HCT116 (cell line): ENCODE results near the gene SLC24A5. TPM values are rescaled to one million over a fixed set of nuclear protein-coding genes. Genes with fewer than 3 reads are reported as not detected.

ENCODE experiments used
- ATAC-seq: fragments of 200-7000 bp; cut with Tn5 transposase; 2 replicates; pipeline ENCODE4 v1.9.1; 2020; ENCODE audit warnings: mild to moderate bottlenecking, moderate library complexity
- BruUV-seq: library from RNA; stranded (reverse); fragments of 400-500 nt; replicated peaks from 2 replicates; lab custom pipeline; 2021; lab: Mats Ljungman, UMichigan
- CTCF ChIA-PET: fragments of 300-600 bp; sonication (Branson Sonifier 250); formaldehyde crosslinking; loops from one replicate; lab custom pipeline; 2021; ENCODE audit warnings: antibody characterized with exemption; lab: Charles Lee
- POLR2A ChIA-PET: fragments of 300-600, 350-600 bp; sonication (Branson Sonifier 250); formaldehyde crosslinking; loops from one replicate; lab custom pipeline; 2021; ENCODE audit warnings: antibody characterized with exemption; lab: Charles Lee
- RAD21 ChIA-PET, 2 experiments: fragments of 300-600 bp; sonication (Branson Sonifier 250); formaldehyde crosslinking; loops; one replicate each; lab custom pipeline; 2023; ENCODE audit warnings: low total read pairs in 2 of 2; ENCODE audit not compliant: uncharacterized antibody in 2 of 2, unreplicated experiment in 2 of 2, low non-redundant PET in 1 of 2; lab: Charles Lee
- DNase-seq: peaks from one replicate; pipeline ENCODE4 v3.0.0-alpha.2; 2010; ENCODE audit warnings: low read depth, low spot score
- H2AFZ ChIP-seq: fragments of 200-600 bp; shearing (Covaris generic), sonication (generic); 2 replicates; pipeline ENCODE4 v1.6.1; 2017; ENCODE audit warnings: low read depth, mixed run types, mixed read lengths, antibody characterized with exemption, low read length; ENCODE audit not compliant: poor library complexity, severe bottlenecking
- H3K27ac ChIP-seq: 2 replicates; pipeline ENCODE4 v1.5.1; 2012; ENCODE audit warnings: low read depth, low read length
- H3K27me3 ChIP-seq: fragments of 200-600 bp; sonication (generic); 2 replicates; pipeline ENCODE4 v1.6.1; 2016; ENCODE audit warnings: mixed run types, low read length, mixed read lengths; ENCODE audit not compliant: insufficient read depth
- H3K36me3 ChIP-seq, 2 experiments: fragments of 200-500 bp in 1 of 2; fragments of 200-600 bp in 1 of 2; sonication (Bioruptor generic) in 1 of 2; sonication (generic) in 1 of 2; 2 replicates each; pipeline versions ENCODE4 v1.5.1 to v1.6.1; 2014 to 2016; ENCODE audit warnings: low read length in 2 of 2, inconsistent platforms in 1 of 2, mixed read lengths in 1 of 2, mixed run types in 1 of 2; ENCODE audit not compliant: insufficient read depth in 2 of 2, control insufficient read depth in 1 of 2
- H3K4me1 ChIP-seq, 2 experiments: fragments of 200-600 bp in 1 of 2; sonication (generic) in 1 of 2; 2 replicates each; pipeline versions ENCODE4 v1.5.1 to v1.6.1; 2012 to 2017; ENCODE audit warnings: low read length in 2 of 2, inconsistent platforms in 1 of 2, mild to moderate bottlenecking in 1 of 2, mixed read lengths in 1 of 2, mixed run types in 1 of 2, moderate library complexity in 1 of 2; ENCODE audit not compliant: insufficient read depth in 2 of 2, control insufficient read depth in 1 of 2
- H3K4me2 ChIP-seq: fragments of 200-600 bp; sonication (generic); 2 replicates; pipeline ENCODE4 v1.6.1; 2017; ENCODE audit warnings: mixed run types, low read length, mixed read lengths
- H3K4me3 ChIP-seq, 2 experiments: fragments of 200-600 bp in 1 of 2; sonication (generic) in 1 of 2; replicated peaks in 1 of 2; 2 replicates each; pipeline ENCODE4 v1.5.1; 2011 to 2016; ENCODE audit warnings: low read length in 2 of 2, control low read depth in 1 of 2, low read depth in 1 of 2, mild to moderate bottlenecking in 1 of 2, mixed read lengths in 1 of 2, mixed run types in 1 of 2
- H3K79me2 ChIP-seq: fragments of 200-600 bp; sonication (generic); 2 replicates; pipeline ENCODE4 v1.6.1; 2017; ENCODE audit warnings: mild to moderate bottlenecking, mixed run types, low read length, moderate library complexity, mixed read lengths; ENCODE audit not compliant: insufficient read depth
- H3K9ac ChIP-seq: fragments of 200-600 bp; sonication (generic); 2 replicates; pipeline ENCODE4 v1.6.1; 2016; ENCODE audit warnings: low read length, mixed read lengths
- H3K9me2 ChIP-seq: fragments of 200-600 bp; sonication (generic), shearing (Covaris generic); 2 replicates; pipeline ENCODE4 v1.6.1; 2017; ENCODE audit warnings: mixed run types, mild to moderate bottlenecking, moderate library complexity; ENCODE audit not compliant: insufficient read depth
- H3K9me3 ChIP-seq, 2 experiments: fragments of 200-500 bp in 1 of 2; fragments of 200-600 bp in 1 of 2; sonication (Bioruptor generic) in 1 of 2; sonication (generic) in 1 of 2; 2 replicates each; pipeline ENCODE4 v1.6.1; 2014 to 2017; ENCODE audit warnings: low read length in 2 of 2, mixed read lengths in 2 of 2, inconsistent platforms in 1 of 2, low read depth in 1 of 2, mild to moderate bottlenecking in 1 of 2, mixed run types in 1 of 2, moderate library complexity in 1 of 2; ENCODE audit not compliant: control insufficient read depth in 1 of 2, insufficient read depth in 1 of 2
- H4K20me1 ChIP-seq: fragments of 200-600 bp; sonication (generic), shearing (Covaris generic); 2 replicates; pipeline ENCODE4 v1.6.1; 2017; ENCODE audit warnings: mixed run types, mild to moderate bottlenecking, moderate library complexity; ENCODE audit not compliant: insufficient read depth
- CTCF ChIP-seq, 3 experiments: fragments of 200-600 bp in 1 of 3; sonication (generic) in 1 of 3; IDR thresholded peaks in 2 of 3; conservative IDR thresholded peaks in 1 of 3; 2 replicates each; pipeline ENCODE4 v1.5.1; 2012 to 2017; ENCODE audit warnings: low read depth in 2 of 3, low read length in 2 of 3, antibody characterized with exemption in 1 of 3, borderline replicate concordance in 1 of 3, control low read depth in 1 of 3, mild to moderate bottlenecking in 1 of 3, mixed read lengths in 1 of 3, mixed run types in 1 of 3, moderate library complexity in 1 of 3; ENCODE audit not compliant: insufficient read depth in 1 of 3
- EGR1 ChIP-seq: IDR thresholded peaks from 2 replicates; pipeline ENCODE4 v1.6.1; 2012; ENCODE audit warnings: low read depth
- MAX ChIP-seq: IDR thresholded peaks from 2 replicates; pipeline ENCODE4 v1.6.1; 2012
- POLR2A ChIP-seq: IDR thresholded peaks from 2 replicates; pipeline ENCODE4 v1.7.0; 2011; ENCODE audit warnings: borderline replicate concordance; ENCODE audit not compliant: insufficient read depth, insufficient read length; ENCODE audit errors: extremely low read depth
- REST ChIP-seq: IDR thresholded peaks from 2 replicates; pipeline ENCODE4 v1.6.1; 2012; ENCODE audit warnings: low read depth
- TCF7L2 ChIP-seq: IDR thresholded peaks from 2 replicates; pipeline ENCODE4 v1.7.0; 2011; ENCODE audit warnings: borderline replicate concordance, inconsistent platforms; ENCODE audit not compliant: insufficient read depth, insufficient read length; ENCODE audit errors: extremely low read depth
- YY1 ChIP-seq: IDR thresholded peaks from 2 replicates; pipeline ENCODE4 v1.6.1; 2011; ENCODE audit warnings: low read length, low read depth, moderate library complexity, mild to moderate bottlenecking; ENCODE audit not compliant: insufficient replicate concordance; ENCODE audit errors: extremely low read depth
- ZBTB33 ChIP-seq: IDR thresholded peaks from 2 replicates; pipeline ENCODE4 v1.6.1; 2011; ENCODE audit warnings: mild to moderate bottlenecking, low read length, moderate library complexity; ENCODE audit not compliant: insufficient replicate concordance; ENCODE audit errors: extremely low read depth
- intact Hi-C: fragments of 100-400 bp; cut with micrococcal nuclease; formaldehyde crosslinking; loops from 2 replicates; pipeline ENCODE4 v1.10.0; 2022
- total RNA-seq: library from RNA; stranded (reverse); gene quantifications from one replicate; pipeline ENCODE4 v1.2.1, GENCODE V29; 2021; ENCODE audit not compliant: unreplicated experiment

The SLC24A5 gene
- total RNA-seq, 1 experiment from 2014 or later: not detected

GRCh38 chr15:48176957-48177356, 56.2 kb downstream of the SLC24A5 start:
- H2AFZ ChIP-seq: no peak overlapping the region
- H3K27me3 ChIP-seq: no peaks in the 10 kb centered on the region
- H3K79me2 ChIP-seq: no peaks in the 10 kb centered on the region
- ATAC-seq (no peak), DNase-seq (no peak)
- no peak overlapping the region for H3K9ac ChIP-seq
- no peak overlapping the region for H3K4me3 ChIP-seq
- BruUV-seq: no TSS peak
- ChIA-PET RAD21 (no interaction called here), CTCF (no interaction called here), POLR2A (no interaction called here)
- H3K4me1 ChIP-seq: no peaks in the 10 kb centered on the region
- no peaks in the 10 kb centered on the region for H3K9me3 ChIP-seq
- no peaks in the 10 kb centered on the region for H4K20me1 ChIP-seq
- H3K27ac ChIP-seq: no peak overlapping the region
- no peaks in the 10 kb centered on the region for H3K36me3 ChIP-seq
- H3K4me2 ChIP-seq: no peak overlapping the region
- no peak for TF ChIP-seq MAX
- TF ChIP-seq YY1: no peak
- TF ChIP-seq ZBTB33: no peak
- TF ChIP-seq POLR2A: no peak
- TF ChIP-seq REST: no peak
- no peak for TF ChIP-seq EGR1
- no peak for TF ChIP-seq CTCF (IDR thresholded peaks at IDR 0.05 in 2 of 3, conservative IDR thresholded peaks at IDR 0.05 in 1 of 3; ENCODE audit: borderline replicate concordance in 1 of 3, insufficient read depth in 1 of 3, low read depth in 2 of 3, low read length in 2 of 3)
- no peak for TF ChIP-seq TCF7L2
- H3K9me2 ChIP-seq: no peaks in the 10 kb centered on the region
- intact Hi-C loops: no loop called here
